AG08395 (cell line): ENCODE data around the gene MAP2K6.
A peak's percentile ranks its signal among the peaks of the same experiment; 100 is the strongest.

Source experiments
- DNase-seq: peaks from one replicate; pipeline ENCODE4 v3.0.0; 2012; ENCODE audit warnings: mixed read lengths, low spot score

The MAP2K6 gene

DNA sequence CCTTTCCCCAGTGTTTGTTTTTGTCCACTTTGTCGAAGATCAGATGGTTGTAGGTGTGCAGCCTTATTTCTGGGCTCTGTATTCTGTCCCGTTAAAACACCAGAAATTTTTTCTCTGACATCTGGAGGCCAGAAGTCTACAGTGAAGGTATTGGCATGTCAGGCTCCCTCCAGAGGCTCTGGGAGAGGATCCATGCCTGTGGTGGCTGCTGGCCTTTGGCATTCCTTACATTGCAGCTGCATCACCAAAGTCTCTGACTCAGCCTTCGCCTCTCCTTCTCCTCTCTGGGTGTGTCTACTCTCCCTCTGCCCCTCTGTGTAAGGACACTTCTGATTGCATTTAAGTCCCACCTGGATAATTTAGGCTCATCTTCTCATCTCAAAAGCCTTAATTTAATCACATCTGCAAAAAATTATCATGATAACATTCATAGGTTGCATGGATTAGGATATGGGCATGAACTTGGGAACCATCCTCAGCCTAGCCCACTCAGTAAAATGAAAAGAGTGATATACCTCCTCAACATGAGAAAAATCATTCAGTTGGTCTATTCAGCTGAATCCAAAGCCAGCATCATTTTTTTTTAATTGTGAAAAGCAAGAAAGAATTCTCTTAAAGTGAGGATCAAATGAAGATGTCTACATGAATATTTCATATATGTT, 78.0 kb downstream of the MAP2K6 start:
- peak; percentile 94 for DNase-seq

GRCh38 chr17:69495787-69496186, 81.3 kb downstream of the MAP2K6 start:
- no peak for DNase-seq

DNA sequence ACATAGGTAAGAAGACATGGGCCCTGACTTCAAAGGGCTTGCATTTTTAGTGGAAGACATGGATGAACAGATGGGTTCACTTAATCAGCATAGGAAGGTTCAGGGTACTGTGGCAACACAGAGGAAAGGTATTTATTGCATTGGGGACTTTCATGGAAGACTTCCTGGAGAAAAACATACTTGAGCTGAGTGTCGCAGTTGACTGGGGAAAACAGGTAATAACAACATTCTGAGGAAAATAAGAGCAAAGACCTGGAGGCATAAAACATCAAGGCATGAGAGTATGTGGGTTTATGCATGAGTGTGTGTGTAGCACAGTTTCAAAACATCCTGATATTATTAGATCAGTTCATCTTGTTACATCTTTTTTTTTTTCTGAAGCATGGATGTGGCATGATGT, 82.7 kb downstream of the MAP2K6 start:
- no peak for DNase-seq

GRCh38 chr17:69499318-69499717, 84.8 kb downstream of the MAP2K6 start:
- no peak for DNase-seq

- peak; percentile 11 for DNase-seq
These were observed 86.5 kb downstream of the MAP2K6 start for GRCh38 chr17:69500911-69501429.

GRCh38 chr17:69501591-69502468, 87.3 kb downstream of the MAP2K6 start:
- DNase-seq: peak; percentile 47

DNA sequence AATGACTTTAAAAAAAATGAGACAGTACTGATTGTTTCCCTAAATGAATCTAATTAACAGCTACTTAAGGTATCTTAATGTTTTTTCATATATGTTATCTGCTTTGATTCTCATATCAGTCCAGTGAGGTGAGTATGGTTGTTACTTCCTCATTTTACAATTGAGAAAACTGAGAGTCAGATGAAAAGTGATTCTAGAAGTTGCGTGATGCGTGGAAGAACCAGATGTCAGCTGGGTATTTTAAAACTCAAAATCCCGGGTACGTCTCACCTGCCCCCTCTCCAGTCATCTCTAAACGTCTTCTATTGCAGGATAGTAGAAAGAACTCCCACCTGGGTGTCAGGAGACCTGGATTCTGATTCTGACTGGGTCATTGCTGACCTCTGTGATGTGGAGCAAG, 89.2 kb downstream of the MAP2K6 start:
- DNase-seq: no peak

DNA sequence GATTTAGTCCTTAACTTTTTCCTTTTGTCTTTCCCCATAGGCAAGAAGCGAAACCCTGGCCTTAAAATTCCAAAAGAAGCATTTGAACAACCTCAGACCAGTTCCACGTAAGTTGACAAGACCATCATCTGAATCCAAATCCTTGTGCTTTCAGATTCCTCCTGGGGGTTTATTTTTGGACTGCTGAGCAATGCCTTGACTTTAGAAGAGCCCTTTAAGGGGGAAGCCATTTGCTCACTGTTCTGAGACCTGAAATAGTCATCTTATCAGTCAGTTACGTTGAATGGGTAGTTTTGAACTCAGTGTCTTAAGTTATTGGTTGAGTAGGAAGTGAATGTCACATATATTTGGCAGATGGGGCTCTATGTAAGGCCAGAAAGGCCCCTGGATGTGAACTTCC, 91.2 kb downstream of the MAP2K6 start:
- no peak for DNase-seq

DNA sequence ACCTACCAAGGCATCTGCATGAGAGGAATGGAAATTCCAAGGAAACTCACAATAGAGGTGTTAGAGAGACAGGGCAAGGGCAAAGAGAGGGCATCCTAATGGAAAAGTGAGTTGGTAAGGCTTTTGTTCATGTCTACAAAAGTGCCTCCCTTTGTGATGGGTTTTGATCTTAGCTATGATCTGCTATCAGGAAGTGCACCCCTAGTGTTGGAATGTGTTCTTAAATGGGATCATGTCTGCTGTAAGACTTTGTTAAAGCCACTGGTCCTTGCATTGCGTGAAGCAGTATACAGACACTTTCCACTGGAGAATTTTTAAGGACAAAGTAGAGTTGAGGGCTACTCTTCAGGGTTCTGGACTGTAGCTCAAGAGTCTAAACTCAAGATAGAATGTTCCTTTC, 92.0 kb downstream of the MAP2K6 start:
- DNase-seq: no peak

GRCh38 chr17:69508814-69509213, 94.3 kb downstream of the MAP2K6 start:
- no peak for DNase-seq

DNA sequence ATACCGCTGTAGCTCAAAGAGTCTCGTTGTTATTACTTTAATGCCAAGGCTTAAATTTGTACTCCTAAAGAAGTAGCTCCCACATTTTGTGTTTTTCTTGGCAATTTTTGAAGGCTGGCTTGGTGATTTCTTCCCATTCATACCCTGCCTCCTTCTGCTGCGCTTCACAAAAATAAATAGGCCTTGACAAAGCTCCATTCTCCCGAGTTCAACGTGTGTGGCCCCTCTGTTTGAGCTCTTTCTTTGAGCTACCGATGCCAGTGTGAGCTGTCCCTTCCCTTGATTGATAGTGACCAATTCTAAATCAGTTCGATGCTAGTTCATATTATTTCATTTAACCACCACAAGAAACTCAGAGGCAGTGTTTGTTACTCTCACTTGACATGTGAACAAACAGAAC, 96.8 kb downstream of the MAP2K6 start:
- DNase-seq: no peak

DNA sequence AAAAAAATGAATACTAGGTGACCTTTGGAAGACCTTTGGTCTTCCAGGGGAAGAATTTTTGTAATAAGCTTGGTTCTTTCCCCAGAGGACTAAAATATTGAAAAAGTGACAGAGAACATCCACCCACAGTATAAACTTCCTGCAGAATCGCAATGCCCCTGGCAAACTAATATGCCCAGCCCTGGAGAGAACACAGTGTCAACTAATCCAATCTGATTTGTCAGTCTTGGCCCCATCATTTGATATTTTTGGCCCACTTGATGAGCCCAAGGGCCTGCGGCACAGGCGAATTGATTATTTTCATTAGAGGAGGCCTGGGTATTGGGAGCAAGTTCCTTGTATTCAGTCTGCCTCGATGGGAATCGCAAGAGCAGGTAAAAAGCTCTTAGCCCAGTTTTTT, 98.4 kb downstream of the MAP2K6 start:
- DNase-seq: no peak

DNA sequence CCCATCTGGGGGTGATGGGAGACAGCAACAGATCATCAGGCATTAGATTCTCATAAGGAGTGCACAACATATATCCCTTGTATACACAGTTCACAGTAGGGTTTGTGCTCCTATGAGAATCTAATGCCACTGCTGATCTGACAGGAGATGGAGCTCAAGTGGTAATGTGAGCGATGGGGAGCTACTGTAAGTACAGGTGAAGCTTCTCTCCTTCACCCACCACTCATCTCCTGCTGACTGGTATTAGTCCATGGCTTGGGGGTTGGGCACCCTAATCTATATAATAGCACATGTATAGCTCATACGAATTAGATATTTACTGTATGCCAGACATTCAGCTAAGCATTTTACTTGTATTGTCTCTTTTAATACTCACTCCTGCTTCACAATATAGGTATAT, 101.7 kb downstream of the MAP2K6 start:
- no peak for DNase-seq

DNA sequence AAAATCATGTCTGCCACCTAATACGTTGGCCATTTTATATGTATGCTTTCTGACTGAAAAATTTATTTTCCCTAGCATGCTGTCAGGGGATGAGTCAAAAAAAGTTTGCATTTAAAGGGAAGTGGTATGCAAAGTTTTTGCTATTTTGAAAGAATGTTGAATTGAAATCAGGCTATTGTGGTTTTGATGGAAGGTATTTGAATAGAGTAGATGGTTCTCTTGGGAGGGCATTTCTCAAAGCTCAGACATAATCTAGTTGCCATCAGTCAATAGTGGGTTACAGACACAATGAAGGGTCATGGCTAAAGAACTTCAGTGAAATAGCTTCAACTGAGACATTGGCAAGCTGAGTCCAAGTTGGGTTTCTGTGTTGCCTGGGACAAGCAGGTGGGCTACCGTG, 102.4 kb downstream of the MAP2K6 start:
- DNase-seq: no peak

DNA sequence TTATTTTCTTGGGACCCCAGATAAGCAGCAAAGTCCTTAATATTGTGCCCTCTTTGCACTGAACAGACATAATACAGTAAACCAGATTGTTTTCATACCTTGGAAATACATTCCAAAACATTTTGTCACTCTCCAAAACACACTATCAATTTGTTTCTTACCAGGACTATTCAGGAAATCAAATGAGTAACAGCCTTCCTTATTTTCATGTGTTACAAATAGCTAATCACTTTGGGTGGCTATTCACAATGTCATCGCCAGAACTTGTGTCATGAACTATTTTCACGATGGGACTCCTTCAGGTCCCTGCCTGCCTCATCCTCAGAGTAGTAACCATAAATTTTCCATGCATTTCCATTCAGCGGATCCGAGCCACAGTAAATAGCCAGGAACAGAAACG, 104.5 kb downstream of the MAP2K6 start:
- no peak for DNase-seq

GRCh38 chr17:69523244-69523861, 108.9 kb downstream of the MAP2K6 start:
- peak; percentile 70 for DNase-seq

GRCh38 chr17:69524854-69525253, 110.4 kb downstream of the MAP2K6 start:
- DNase-seq: no peak

- peak; percentile 75 for DNase-seq
These were observed 111.7 kb downstream of the MAP2K6 start for GRCh38 chr17:69525920-69526841.

DNA sequence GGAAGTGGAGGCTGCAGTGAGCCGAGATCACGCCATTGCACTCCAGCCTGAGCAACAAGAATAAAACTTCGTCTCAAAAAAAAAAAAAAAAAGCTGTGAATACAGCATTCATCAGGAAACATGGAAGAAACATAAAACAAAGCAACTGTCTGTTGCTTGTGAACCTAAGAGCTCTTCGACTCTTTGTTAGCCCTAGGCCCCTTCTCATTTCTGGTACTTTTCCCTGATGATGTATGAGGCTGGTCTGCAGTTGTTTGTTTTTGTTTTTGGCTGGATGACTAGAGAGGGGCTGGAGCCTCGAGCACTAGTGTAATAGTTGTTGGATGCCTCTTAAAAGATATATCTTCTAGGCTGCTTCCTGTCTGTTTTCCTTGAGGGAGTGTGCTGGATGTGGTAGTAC, 113.5 kb downstream of the MAP2K6 start:
- DNase-seq: no peak

GRCh38 chr17:69533481-69534234, 119.2 kb downstream of the MAP2K6 start:
- DNase-seq: no peak

- DNase-seq: no peak
These were observed 119.7 kb downstream of the MAP2K6 start for GRCh38 chr17:69534235-69534621.
